ENCODE data around the gene COPG2. TPM values are rescaled to one million over a fixed set of nuclear protein-coding genes. Genes with fewer than 3 reads are reported as not detected.
A peak's percentile ranks its signal among the peaks of the same experiment; 100 is the strongest.

The COPG2 gene
- total and polyA plus RNA-seq, 12 donors: 5.3 to 27.2 (median 22.9) TPM

- WGBS, 2 donors: 8 to 11% methylated on average over 67 of the region's 67 CpGs
- Histone ChIP-seq H3K36me3 (no peaks in the 10 kb centered on the region), H3K27me3 (peaks cover 0 to 70% (median 32%) of the 10 kb centered on the region in 7 donors), H3K9me3 (no peaks in the 10 kb centered on the region), H3K4me3 (peak overlapping the region; percentile 16 to 62 (median 54)), H3K4me1 (peaks cover 4 to 35% (median 20%) of the 10 kb centered on the region in 9 donors), H3K27ac (no peak overlapping the region)
- intact Hi-C loops (cut with DNase I): loop anchor here in 7 of 10 donors (1.0 to 10.0 kb wide), 6 partner anchors 62 to 238 kb away; no protein-coding TSS in a partner anchor
- ATAC-seq: peak; percentile 20 to 82 (median 69)
- TF ChIP-seq CTCF (IDR thresholded peaks at IDR 0.05): peak; percentile 53 to 83 (median 73)
- peak; percentile 34 to 53 for DNase-seq
Measured at GRCh38 chr7:130486114-130486953, 182.2 kb downstream of the COPG2 start.

GRCh38 chr7:130485734-130486113 is 182.8 kb downstream of the COPG2 start:
- no peaks in the 10 kb centered on the region for H3K36me3 ChIP-seq
- intact Hi-C loops (cut with DNase I): loop anchor here in 7 of 10 donors (1.0 to 10.0 kb wide), 6 partner anchors 61 to 239 kb away; no protein-coding TSS in a partner anchor
- no peak for DNase-seq
- peak overlapping the region in 9 of 10 donors; percentile 30 to 62 (median 54) for H3K4me3 ChIP-seq
- no peaks in the 10 kb centered on the region for H3K9me3 ChIP-seq
- TF ChIP-seq CTCF (IDR thresholded peaks at IDR 0.05): no peak
- ATAC-seq: no peak
- H3K4me1 ChIP-seq: peaks cover 4 to 31% (median 17%) of the 10 kb centered on the region in 9 donors
- 66 to 76% methylated on average over 11 of the region's 11 CpGs for WGBS, 2 donors
- no peak overlapping the region for H3K27ac ChIP-seq
- peaks cover 0 to 64% (median 32%) of the 10 kb centered on the region in 7 donors for H3K27me3 ChIP-seq

- DNase-seq (no peak), ATAC-seq (no peak)
- no peak for TF ChIP-seq CTCF (IDR thresholded peaks at IDR 0.05)
- Histone ChIP-seq H3K4me1 (peaks cover 4 to 17% (median 11%) of the 10 kb centered on the region in 9 donors), H3K9me3 (peaks cover 0 to 13% (median 4%) of the 10 kb centered on the region in 11 donors), H3K4me3 (no peak overlapping the region), H3K27me3 (peaks cover 0 to 58% (median 32%) of the 10 kb centered on the region in 7 donors), H3K27ac (no peak overlapping the region), H3K36me3 (no peaks in the 10 kb centered on the region)
- WGBS, 2 donors: 97 to 98% methylated on average over 3 of the region's 3 CpGs
- intact Hi-C loops (cut with DNase I): loop anchor here in 5 of 10 donors (10.0 kb wide), 4 partner anchors 58 to 242 kb away; no protein-coding TSS in a partner anchor
Measured at GRCh38 chr7:130483031-130483430, 185.5 kb downstream of the COPG2 start.

GRCh38 chr7:130481898-130482297 is 186.7 kb downstream of the COPG2 start:
- no peak for TF ChIP-seq CTCF (IDR thresholded peaks at IDR 0.05)
- no peak for ATAC-seq
- 59 to 68% methylated on average over 1 of the region's 1 CpG for WGBS, 2 donors
- Histone ChIP-seq H3K27ac (no peak overlapping the region), H3K27me3 (peaks cover 0 to 51% (median 32%) of the 10 kb centered on the region in 7 donors), H3K9me3 (peaks cover 0 to 17% (median 5%) of the 10 kb centered on the region in 11 donors), H3K36me3 (no peaks in the 10 kb centered on the region), H3K4me1 (peaks cover 4 to 15% (median 11%) of the 10 kb centered on the region in 9 donors), H3K4me3 (no peak overlapping the region)
- DNase-seq: no peak
- intact Hi-C loops (cut with DNase I): loop anchor here in 5 of 10 donors (10.0 kb wide), 4 partner anchors 57 to 243 kb away; no protein-coding TSS in a partner anchor
